DMS 273 (cell line): ENCODE data around the gene CHAT.

ENCODE experiments used
- DNase-seq: peaks from one replicate; lab custom pipeline; 2025; ENCODE audit not compliant: unreplicated experiment; lab: John Stamatoyannopoulos, UW

CHAT gene

DNA sequence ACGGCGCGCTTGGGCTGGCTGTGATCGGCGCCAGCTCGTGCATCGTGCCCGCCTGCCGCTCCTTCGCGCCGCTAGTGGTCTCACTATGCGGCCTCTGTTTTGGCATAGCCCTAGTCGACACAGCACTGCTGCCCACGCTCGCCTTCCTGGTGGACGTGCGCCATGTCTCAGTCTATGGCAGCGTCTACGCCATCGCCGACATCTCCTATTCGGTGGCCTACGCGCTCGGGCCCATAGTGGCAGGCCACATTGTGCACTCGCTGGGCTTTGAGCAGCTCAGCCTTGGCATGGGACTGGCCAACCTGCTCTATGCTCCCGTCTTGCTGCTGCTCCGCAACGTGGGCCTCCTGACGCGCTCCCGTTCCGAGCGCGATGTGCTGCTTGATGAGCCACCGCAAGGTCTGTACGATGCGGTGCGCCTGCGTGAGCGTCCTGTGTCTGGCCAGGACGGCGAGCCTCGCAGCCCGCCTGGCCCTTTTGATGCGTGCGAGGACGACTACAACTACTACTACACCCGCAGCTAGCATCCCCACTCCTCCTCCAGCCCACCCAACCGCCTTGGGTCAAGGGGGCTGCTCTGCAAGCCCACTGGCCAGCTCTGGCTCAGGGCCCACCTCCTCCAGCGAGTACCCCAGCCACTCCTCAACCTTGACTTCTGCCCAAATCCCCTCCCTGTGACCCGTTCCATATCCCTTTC, 1.9 kb upstream of the CHAT start:
- DNase-seq: no peak

DNA sequence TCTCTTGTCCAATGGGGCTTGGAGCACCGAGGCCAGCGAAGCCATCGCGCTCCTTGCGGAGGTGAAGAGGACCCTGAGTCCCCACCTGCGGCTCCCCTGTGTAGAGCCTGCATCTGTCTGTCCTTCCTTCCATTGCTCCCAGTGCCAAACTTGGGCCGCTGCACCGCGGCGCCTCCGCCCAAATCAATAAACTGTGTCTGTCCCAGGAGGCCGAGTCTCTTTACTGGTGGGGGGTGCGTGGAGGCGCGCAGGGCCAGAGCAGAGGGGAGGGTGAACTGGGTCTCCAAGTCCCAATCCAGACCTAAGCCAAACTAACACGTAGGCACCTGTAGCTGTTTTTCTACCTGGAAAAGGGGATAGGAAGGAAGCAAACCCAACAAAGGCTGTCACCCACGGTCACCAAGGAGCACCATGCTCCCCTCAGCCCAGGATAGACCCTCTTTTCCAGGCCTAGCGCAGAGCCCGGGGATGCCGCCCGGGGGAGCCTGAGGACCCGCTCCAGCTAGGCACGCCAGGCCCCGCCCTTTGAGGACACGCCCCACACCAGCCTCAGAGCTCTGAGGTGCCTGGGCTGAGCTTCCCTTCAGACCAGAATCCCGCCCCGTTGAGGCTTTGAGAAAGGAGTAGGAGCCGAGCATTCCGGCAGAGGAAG, 1.2 kb upstream of the CHAT start:
- DNase-seq: peak; percentile 50

DNA sequence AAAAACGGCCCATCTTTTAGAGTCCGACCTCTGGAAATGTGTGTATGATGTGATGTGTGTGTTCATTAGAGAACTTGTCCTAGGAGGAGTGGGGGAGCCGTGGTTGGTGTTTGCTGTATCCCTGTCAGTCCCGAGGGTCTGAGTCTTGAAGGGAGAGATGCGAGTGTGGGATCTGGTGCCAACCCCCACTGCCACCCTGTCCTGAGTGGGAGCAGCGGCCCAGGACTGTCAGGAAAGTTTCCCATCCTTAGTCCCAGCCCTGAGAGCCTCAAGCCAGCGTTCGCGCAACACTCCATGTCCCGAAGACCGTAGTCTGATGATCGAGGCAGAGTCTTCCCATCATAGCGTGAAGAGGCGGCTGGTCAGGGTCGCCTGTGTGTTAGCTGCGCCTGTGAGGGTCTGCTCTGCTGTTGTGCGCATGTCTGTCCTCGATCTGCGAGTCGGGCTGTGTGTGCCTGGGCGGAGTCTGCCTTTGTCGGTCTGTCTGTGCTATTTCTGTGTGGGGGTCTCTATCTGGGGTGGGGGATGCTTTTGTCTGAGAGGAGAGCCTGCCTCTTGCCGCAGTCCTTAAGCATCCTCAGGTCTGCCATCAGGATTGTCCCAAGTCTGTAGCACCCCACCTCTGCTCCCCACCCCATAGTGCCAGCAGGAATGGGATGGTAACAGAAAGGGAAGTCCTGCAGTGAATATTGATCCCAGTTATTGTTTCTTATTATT, 514 bp upstream of the CHAT start:
- DNase-seq: no peak

GRCh38 chr10:49614242-49615198, 683 bp downstream of the CHAT start:
- no peak for DNase-seq

DNA sequence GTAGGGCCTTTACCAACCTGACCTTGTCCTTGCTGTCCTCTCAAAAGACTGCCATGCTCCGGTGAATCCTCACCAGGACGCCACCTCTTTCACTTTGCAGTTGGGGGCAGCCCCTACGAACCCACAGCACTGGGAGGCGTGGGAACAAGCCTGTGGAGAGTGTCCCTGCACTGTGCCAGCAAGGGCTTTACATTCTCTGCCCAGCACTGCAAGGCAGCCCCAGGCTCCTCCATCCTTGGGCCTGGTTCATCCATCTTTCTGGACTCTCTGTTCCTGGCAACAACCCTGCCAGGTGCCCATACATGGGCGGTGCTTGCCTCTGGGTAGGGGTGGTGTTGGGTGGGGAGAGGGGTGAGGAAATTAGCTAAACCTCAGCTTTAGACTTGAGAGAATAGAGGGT, 1.4 kb downstream of the CHAT start:
- DNase-seq: no peak

DNA sequence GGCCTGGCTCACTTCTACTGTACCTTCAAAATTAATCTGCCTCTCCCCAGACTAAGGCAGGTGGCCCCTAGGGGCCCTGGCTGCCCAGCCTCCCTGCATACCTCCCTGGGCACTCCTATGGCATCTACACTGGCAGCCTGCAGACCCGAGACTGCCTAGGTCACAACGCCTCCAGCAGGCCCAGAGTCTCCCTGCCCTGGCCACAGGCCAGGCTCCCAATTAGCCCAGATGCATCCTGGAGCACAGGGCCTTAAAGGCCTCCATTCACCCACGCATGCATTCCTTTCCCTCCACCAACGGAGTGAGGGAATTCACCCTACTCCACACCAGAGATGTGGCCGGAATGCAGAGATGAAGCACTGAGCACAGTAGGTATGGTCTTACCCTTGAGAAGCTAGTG, 1.9 kb downstream of the CHAT start:
- DNase-seq: peak; percentile 57

DNA sequence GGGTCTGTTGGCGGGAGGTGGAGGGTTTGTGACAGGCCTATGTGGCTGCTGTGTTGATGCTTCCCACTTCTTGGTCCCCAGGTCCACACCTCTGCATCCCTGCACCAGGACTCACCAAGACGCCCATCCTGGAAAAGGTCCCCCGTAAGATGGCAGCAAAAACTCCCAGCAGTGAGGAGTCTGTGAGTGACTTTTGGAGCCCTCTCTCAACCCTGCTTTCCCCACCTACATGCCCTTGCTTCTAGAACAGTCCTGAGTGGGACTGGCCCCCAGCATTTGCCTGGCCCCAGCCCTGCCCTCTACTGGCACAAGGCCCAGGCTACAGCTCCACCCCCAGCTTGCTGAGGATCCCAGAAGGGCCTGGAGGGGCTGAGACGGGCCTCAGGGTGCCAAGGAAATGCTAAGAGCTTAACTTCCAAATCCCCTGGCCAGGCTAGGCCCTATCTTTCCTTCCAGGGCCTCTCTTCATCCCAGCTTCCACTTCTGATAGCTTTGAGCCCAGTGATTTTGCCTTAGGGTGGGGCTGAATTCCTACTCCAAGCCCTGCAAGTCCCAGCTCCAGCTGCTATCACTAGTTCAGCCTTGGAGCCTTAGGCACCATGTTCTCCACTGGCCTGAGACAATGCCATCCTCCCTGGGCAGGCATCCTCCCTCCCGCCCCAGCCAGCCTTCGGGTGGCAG, 2.7 kb downstream of the CHAT start:
- peak; percentile 38 for DNase-seq

DNA sequence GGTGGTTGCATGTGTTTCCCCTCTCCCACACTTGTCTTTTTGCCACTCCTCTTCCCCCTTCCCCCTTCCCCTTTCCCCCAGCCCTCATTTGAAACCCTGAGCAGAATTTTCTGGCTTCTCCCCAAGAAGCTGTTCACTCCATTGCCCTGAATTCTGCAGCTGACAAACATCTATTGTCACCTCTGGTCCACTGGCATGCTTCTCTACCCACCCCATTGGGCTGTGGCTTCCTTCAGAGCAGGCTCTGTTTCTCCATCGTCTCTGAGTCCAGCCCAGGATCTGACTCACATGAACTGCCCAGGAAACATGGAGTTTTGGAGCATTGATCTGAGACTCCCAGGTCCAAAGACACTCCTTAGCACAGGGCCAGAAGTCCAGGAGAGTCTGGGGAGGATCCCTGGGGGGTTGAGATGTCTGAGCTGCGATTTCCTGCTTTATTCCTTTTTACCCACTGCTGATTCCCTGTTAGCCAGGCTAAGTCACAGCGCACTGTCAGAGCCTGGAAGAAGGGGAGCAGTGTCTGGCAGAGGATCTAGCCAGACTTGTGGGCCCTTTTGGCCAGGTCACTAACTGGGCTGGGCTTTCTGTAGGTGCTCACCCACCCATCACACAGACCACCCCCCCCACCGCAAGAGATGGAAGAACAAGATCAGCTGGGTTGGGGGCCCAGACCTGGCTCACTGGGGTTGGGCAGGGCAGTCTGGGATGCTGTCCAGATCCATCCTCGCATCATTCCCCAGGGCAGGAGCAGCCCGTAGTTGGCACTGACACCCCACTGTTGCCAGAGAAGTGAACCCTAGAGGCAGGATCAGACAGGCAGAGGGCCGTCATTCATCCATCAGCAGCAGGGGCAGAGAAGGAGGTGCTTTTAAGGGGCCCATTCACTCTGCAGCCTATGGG, 3.5 kb downstream of the CHAT start:
- no peak for DNase-seq

- no peak for DNase-seq
Observed at GRCh38 chr10:49618821-49619220, 5.0 kb downstream of the CHAT start.

- peak; percentile 25 for DNase-seq
Observed at GRCh38 chr10:49619613-49620012, 5.8 kb downstream of the CHAT start.

GRCh38 chr10:49620286-49620810, 6.5 kb downstream of the CHAT start:
- DNase-seq: no peak

- peak; percentile 93 for DNase-seq
Observed at GRCh38 chr10:49620841-49621378, 7.1 kb downstream of the CHAT start.

- no peak for DNase-seq
Observed at GRCh38 chr10:49621561-49621960, 7.7 kb downstream of the CHAT start.

DNA sequence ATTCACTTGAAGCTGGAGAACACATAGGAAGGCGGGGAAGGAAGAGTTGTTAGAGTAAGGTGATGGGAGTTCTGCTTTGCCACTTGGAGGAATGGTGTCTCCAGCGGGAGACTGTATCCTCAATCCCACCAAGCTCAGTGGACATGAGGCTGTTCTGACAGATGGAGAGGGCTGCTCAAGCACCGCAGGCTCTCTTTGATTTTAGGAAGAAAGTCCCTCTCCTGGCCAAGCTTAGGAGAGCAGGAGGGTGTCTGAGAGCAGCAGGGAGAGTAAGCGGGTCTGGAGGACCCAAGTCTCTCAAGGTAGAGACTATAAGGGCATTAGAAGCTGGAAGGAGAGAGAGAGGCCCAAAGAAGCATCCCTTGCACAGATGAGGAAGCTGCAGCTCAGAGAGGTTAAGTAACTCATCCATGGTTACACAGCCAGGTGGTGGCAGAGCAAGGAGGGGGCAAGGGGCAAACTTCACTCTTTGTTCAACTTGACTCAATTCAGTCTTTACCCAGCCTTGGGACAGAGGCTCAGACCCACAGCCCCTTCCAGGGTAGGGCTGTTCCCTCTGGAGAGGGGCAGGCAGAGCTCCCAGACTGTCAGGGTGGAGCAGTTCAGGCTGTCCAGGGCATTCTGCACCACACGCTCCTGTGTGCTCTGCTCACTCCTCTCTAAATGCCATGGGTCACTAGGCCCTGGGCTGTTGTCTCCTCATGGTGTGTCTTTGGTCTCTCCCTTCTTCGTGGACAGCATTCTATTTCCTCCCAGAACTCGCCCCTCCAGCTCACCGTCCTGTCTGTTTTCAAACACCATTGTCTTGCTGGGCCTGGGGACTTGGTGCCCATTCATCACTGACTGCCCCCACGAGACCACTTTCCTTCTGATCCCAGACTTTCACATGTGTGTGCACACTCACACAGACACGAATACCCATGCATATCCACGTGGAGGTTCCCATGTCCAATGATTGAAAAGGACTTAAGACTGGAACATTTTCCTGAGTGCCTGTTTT, 8.9 kb downstream of the CHAT start:
- peak; percentile 48 for DNase-seq

DNA sequence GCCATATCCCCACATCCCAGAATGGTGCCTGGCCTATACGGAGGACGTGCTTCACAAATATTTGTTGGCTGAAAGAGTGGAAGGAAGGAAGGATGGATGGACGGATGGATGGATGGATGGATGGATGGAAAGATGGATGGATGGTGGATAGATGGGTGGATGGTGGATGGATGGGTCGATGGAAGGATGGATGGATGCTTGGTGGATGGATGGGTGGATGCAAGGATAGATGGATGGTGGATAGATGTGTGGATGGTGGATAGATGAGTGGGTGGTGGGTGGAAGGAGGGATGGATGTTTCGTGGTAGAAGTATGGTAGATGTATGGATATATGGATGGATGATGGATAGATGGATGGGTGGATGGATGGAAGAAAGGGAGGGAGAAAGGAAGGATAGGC, 10.8 kb downstream of the CHAT start:
- DNase-seq: no peak

DNA sequence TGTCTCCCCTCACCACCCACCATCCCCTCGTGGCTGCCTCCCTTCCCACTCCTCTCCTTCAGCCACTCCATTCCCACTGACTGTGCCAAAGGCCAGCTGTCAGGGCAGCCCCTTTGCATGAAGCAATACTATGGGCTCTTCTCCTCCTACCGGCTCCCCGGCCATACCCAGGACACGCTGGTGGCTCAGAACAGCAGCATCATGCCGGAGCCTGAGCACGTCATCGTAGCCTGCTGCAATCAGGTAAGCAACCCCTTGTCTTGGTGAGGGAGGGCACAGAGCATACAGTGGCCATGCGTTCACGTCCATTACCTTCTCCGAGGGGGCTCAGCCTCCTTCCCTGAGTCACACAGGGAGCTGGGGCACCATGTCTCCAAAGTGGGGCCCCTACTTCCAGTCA, 11.6 kb downstream of the CHAT start:
- no peak for DNase-seq

DNA sequence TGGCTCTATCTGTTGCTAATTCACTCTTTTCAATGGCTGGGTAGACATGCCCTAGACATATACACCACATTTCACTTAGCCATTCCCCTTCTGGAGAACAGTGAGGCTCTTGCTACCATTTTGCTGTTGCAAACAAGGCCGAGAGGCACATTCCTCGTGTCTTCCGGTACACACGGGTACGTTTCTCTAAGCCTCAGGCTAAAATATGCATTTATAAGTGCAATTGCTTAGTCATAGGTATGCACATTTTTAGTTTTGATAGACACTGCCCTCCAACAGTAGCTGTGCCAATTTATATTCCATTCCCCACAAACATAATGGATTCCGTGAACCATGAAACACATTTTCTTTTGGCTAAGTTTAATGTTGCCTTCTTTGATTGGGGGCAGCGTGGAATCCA, 13.2 kb downstream of the CHAT start:
- DNase-seq: no peak
